HFF-Myc (cell line): Measurements from ENCODE around the gene CYBA.

ENCODE experiments used
- DNase-seq: peaks from one replicate; pipeline ENCODE4 v3.0.0-alpha.2; 2011; ENCODE audit warnings: low read depth; ENCODE audit errors: extremely low read depth
- H3K4me3 ChIP-seq: replicated peaks from 2 replicates; pipeline ENCODE4 v1.5.1; 2011; ENCODE audit warnings: low read depth, mild to moderate bottlenecking, control low read depth, low read length
- CTCF ChIP-seq: IDR thresholded peaks from 2 replicates; pipeline ENCODE4 v1.5.1; 2012; ENCODE audit warnings: mild to moderate bottlenecking, low read depth, low read length, control low read depth; ENCODE audit errors: missing control alignments

The CYBA gene

GRCh38 chr16:88646345-88647034, 4.4 kb downstream of the CYBA start:
- no peak for TF ChIP-seq CTCF

GRCh38 chr16:88645941-88646340, 4.9 kb downstream of the CYBA start:
- TF ChIP-seq CTCF = no peak
- H3K4me3 ChIP-seq = no peak overlapping the region
- no peak for DNase-seq

More at GRCh38 chr16:88646345-88647034, 4.4 kb downstream of the CYBA start:
- DNase-seq = no peak
- H3K4me3 ChIP-seq = no peak overlapping the region

- TF ChIP-seq CTCF = no peak
- no peak for DNase-seq
- H3K4me3 ChIP-seq = no peak overlapping the region
Measured at GRCh38 chr16:88645455-88645854, 5.4 kb downstream of the CYBA start.

GRCh38 chr16:88643644-88643932, 7.3 kb downstream of the CYBA start:
- DNase-seq = no peak
- no peak for TF ChIP-seq CTCF
- H3K4me3 ChIP-seq = no peak overlapping the region

- TF ChIP-seq CTCF = no peak
- no peak for DNase-seq
- no peak overlapping the region for H3K4me3 ChIP-seq
Measured at GRCh38 chr16:88642881-88643643, 7.8 kb downstream of the CYBA start.

GRCh38 chr16:88640498-88641247, 10.2 kb downstream of the CYBA start:
- no peak for DNase-seq
- no peak overlapping the region for H3K4me3 ChIP-seq
- no peak for TF ChIP-seq CTCF
